WTC11 (cell line): ENCODE results near the gene SRI.

Source experiments
- CBFB ChIP-seq: sonication (generic); formaldehyde crosslinking; IDR thresholded peaks from 2 replicates; pipeline ENCODE4 v1.8.1; 2022; ENCODE audit warnings: mild to moderate bottlenecking, low read depth, missing genetic modification reagents
- ESRRA ChIP-seq: sonication (generic); formaldehyde crosslinking; IDR thresholded peaks from 2 replicates; pipeline ENCODE4 v1.8.1; 2022; ENCODE audit warnings: mild to moderate bottlenecking, missing genetic modification reagents, borderline replicate concordance
- FOXP1 ChIP-seq: sonication (generic); formaldehyde crosslinking; IDR thresholded peaks from 2 replicates; pipeline ENCODE4 v1.8.0; 2022; ENCODE audit warnings: missing genetic modification reagents, mild to moderate bottlenecking, moderate library complexity, borderline replicate concordance
- GRHL2 ChIP-seq: fragments of 250-450 bp; sonication (Bioruptor Pico); IDR thresholded peaks from 2 replicates; pipeline ENCODE4 v1.8.0; 2022; ENCODE audit warnings: mild to moderate bottlenecking, moderate library complexity; ENCODE audit not compliant: insufficient replicate concordance, severe bottlenecking
- JUN ChIP-seq: sonication (generic); formaldehyde crosslinking; IDR thresholded peaks from 2 replicates; pipeline ENCODE4 v1.8.0; 2023; ENCODE audit warnings: mild to moderate bottlenecking, missing genetic modification reagents
- KAT7 ChIP-seq: sonication (generic); formaldehyde crosslinking; IDR thresholded peaks from 2 replicates; pipeline ENCODE4 v1.8.1; 2023; ENCODE audit warnings: missing genetic modification reagents, mild to moderate bottlenecking, borderline replicate concordance
- NFYB ChIP-seq: sonication (generic); formaldehyde crosslinking; conservative IDR thresholded peaks from 2 replicates; pipeline ENCODE4 v1.8.0; 2022; ENCODE audit warnings: low read depth, missing genetic modification reagents
- ZNF416 ChIP-seq: fragments of 250-450 bp; sonication (Bioruptor Pico); IDR thresholded peaks from 2 replicates; pipeline ENCODE4 v1.9.0; 2021; ENCODE audit warnings: mild to moderate bottlenecking, inconsistent platforms
- TF ChIP-seq, protein P1 (sequence below): sonication (generic); formaldehyde crosslinking; IDR thresholded peaks from 2 replicates; pipeline ENCODE4 v1.8.1; 2023; ENCODE audit warnings: mild to moderate bottlenecking, missing genetic modification reagents, moderate library complexity
- TF ChIP-seq, protein P2 (sequence below): fragments of 200-600 bp; IDR thresholded peaks from 2 replicates; pipeline ENCODE4 v1.8.0; 2022; ENCODE audit warnings: antibody characterized with exemption
- TF ChIP-seq, protein P3 (sequence below): sonication (generic); formaldehyde crosslinking; IDR thresholded peaks from 2 replicates; pipeline ENCODE4 v1.8.0; 2022; ENCODE audit warnings: mild to moderate bottlenecking, missing genetic modification reagents
- TF ChIP-seq, protein P4 (sequence below): sonication (generic); formaldehyde crosslinking; IDR thresholded peaks from 2 replicates; pipeline ENCODE4 v1.8.0; 2022; ENCODE audit warnings: missing genetic modification reagents
- TF ChIP-seq, protein P5 (sequence below): sonication (generic); formaldehyde crosslinking; IDR thresholded peaks from 2 replicates; pipeline ENCODE4 v1.8.1; 2023; ENCODE audit warnings: mild to moderate bottlenecking, missing genetic modification reagents, borderline replicate concordance
- TF ChIP-seq, protein P6 (sequence below): sonication (generic); formaldehyde crosslinking; conservative IDR thresholded peaks from 2 replicates; pipeline ENCODE4 v1.8.1; 2023; ENCODE audit warnings: mild to moderate bottlenecking, low read depth, missing genetic modification reagents, moderate library complexity

DNA sequence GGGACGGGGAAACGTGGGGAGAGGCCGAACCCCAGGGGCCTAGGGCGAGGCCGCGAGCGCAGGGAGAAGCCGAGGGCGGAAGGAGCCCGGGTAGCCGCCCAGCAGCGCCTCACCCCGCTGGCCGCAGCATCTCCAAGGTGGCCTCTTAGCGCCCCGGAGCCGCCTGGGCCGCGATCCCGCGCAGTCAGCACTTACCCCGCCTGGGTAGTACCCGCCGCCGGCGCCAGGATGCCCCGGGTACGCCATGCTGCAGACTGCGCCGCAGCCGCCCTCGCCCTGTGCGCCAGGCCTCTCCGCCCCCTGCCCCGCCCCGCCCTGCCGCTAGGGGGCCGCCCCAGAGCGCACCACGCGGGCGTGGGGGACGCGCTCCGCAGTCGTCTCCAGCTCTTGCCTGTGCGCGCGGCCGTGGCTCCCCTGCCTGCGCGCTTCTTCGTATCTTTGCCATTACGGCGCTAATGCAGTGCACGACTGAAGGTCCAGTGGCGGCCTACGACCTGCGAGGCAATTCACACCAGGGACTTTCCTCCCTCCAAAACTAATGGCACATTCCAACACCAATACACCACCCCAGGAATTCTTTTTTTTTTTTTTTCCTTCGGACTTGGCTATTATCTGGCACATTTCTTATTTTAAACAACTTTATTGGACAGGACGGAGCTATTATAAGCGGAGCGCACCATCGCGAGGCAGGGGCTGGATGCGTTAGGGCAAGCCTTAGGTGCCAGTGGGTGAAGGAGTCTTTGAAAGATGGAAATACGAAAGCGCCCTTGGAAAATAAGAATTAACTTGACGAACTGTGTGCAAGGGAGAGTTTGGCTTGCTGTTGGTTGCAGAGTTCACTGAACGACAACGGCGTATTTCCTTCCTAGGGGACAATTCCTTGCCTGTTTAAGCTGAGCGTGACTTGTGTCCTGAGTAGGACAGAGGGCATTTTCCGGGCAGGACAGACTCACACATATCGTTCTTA lies at the start of gene SRI:
- TF ChIP-seq, protein P1, sequence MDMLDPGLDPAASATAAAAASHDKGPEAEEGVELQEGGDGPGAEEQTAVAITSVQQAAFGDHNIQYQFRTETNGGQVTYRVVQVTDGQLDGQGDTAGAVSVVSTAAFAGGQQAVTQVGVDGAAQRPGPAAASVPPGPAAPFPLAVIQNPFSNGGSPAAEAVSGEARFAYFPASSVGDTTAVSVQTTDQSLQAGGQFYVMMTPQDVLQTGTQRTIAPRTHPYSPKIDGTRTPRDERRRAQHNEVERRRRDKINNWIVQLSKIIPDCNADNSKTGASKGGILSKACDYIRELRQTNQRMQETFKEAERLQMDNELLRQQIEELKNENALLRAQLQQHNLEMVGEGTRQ (CRISPR knock-in tag): no peak
- TF ChIP-seq, protein P2, sequence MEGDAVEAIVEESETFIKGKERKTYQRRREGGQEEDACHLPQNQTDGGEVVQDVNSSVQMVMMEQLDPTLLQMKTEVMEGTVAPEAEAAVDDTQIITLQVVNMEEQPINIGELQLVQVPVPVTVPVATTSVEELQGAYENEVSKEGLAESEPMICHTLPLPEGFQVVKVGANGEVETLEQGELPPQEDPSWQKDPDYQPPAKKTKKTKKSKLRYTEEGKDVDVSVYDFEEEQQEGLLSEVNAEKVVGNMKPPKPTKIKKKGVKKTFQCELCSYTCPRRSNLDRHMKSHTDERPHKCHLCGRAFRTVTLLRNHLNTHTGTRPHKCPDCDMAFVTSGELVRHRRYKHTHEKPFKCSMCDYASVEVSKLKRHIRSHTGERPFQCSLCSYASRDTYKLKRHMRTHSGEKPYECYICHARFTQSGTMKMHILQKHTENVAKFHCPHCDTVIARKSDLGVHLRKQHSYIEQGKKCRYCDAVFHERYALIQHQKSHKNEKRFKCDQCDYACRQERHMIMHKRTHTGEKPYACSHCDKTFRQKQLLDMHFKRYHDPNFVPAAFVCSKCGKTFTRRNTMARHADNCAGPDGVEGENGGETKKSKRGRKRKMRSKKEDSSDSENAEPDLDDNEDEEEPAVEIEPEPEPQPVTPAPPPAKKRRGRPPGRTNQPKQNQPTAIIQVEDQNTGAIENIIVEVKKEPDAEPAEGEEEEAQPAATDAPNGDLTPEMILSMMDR: peak; percentile 95
- TF ChIP-seq ESRRA (no peak), ZNF416 (CRISPR knock-in tag) (no peak), KAT7 (CRISPR knock-in tag) (no peak), GRHL2 (CRISPR knock-in tag) (no peak), CBFB (no peak), JUN (no peak), FOXP1 (CRISPR knock-in tag) (no peak), NFYB (CRISPR knock-in tag) (no peak)
- TF ChIP-seq, protein P3, sequence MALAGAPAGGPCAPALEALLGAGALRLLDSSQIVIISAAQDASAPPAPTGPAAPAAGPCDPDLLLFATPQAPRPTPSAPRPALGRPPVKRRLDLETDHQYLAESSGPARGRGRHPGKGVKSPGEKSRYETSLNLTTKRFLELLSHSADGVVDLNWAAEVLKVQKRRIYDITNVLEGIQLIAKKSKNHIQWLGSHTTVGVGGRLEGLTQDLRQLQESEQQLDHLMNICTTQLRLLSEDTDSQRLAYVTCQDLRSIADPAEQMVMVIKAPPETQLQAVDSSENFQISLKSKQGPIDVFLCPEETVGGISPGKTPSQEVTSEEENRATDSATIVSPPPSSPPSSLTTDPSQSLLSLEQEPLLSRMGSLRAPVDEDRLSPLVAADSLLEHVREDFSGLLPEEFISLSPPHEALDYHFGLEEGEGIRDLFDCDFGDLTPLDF (CRISPR knock-in tag): no peak
- TF ChIP-seq, protein P4, sequence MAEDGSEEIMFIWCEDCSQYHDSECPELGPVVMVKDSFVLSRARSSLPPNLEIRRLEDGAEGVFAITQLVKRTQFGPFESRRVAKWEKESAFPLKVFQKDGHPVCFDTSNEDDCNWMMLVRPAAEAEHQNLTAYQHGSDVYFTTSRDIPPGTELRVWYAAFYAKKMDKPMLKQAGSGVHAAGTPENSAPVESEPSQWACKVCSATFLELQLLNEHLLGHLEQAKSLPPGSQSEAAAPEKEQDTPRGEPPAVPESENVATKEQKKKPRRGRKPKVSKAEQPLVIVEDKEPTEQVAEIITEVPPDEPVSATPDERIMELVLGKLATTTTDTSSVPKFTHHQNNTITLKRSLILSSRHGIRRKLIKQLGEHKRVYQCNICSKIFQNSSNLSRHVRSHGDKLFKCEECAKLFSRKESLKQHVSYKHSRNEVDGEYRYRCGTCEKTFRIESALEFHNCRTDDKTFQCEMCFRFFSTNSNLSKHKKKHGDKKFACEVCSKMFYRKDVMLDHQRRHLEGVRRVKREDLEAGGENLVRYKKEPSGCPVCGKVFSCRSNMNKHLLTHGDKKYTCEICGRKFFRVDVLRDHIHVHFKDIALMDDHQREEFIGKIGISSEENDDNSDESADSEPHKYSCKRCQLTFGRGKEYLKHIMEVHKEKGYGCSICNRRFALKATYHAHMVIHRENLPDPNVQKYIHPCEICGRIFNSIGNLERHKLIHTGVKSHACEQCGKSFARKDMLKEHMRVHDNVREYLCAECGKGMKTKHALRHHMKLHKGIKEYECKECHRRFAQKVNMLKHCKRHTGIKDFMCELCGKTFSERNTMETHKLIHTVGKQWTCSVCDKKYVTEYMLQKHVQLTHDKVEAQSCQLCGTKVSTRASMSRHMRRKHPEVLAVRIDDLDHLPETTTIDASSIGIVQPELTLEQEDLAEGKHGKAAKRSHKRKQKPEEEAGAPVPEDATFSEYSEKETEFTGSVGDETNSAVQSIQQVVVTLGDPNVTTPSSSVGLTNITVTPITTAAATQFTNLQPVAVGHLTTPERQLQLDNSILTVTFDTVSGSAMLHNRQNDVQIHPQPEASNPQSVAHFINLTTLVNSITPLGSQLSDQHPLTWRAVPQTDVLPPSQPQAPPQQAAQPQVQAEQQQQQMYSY (CRISPR knock-in tag): no peak
- TF ChIP-seq, protein P5, sequence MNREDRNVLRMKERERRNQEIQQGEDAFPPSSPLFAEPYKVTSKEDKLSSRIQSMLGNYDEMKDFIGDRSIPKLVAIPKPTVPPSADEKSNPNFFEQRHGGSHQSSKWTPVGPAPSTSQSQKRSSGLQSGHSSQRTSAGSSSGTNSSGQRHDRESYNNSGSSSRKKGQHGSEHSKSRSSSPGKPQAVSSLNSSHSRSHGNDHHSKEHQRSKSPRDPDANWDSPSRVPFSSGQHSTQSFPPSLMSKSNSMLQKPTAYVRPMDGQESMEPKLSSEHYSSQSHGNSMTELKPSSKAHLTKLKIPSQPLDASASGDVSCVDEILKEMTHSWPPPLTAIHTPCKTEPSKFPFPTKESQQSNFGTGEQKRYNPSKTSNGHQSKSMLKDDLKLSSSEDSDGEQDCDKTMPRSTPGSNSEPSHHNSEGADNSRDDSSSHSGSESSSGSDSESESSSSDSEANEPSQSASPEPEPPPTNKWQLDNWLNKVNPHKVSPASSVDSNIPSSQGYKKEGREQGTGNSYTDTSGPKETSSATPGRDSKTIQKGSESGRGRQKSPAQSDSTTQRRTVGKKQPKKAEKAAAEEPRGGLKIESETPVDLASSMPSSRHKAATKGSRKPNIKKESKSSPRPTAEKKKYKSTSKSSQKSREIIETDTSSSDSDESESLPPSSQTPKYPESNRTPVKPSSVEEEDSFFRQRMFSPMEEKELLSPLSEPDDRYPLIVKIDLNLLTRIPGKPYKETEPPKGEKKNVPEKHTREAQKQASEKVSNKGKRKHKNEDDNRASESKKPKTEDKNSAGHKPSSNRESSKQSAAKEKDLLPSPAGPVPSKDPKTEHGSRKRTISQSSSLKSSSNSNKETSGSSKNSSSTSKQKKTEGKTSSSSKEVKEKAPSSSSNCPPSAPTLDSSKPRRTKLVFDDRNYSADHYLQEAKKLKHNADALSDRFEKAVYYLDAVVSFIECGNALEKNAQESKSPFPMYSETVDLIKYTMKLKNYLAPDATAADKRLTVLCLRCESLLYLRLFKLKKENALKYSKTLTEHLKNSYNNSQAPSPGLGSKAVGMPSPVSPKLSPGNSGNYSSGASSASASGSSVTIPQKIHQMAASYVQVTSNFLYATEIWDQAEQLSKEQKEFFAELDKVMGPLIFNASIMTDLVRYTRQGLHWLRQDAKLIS: no peak
- TF ChIP-seq, protein P6, sequence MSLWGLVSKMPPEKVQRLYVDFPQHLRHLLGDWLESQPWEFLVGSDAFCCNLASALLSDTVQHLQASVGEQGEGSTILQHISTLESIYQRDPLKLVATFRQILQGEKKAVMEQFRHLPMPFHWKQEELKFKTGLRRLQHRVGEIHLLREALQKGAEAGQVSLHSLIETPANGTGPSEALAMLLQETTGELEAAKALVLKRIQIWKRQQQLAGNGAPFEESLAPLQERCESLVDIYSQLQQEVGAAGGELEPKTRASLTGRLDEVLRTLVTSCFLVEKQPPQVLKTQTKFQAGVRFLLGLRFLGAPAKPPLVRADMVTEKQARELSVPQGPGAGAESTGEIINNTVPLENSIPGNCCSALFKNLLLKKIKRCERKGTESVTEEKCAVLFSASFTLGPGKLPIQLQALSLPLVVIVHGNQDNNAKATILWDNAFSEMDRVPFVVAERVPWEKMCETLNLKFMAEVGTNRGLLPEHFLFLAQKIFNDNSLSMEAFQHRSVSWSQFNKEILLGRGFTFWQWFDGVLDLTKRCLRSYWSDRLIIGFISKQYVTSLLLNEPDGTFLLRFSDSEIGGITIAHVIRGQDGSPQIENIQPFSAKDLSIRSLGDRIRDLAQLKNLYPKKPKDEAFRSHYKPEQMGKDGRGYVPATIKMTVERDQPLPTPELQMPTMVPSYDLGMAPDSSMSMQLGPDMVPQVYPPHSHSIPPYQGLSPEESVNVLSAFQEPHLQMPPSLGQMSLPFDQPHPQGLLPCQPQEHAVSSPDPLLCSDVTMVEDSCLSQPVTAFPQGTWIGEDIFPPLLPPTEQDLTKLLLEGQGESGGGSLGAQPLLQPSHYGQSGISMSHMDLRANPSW (CRISPR knock-in tag): no peak
